ENCODE data around the gene ATP23. TPM values are rescaled to one million over a fixed set of nuclear protein-coding genes. Genes with fewer than 3 reads are reported as not detected.

Gene ATP23
- total RNA-seq, 1 experiment from 2014 or later: 4.7 TPM

DNA sequence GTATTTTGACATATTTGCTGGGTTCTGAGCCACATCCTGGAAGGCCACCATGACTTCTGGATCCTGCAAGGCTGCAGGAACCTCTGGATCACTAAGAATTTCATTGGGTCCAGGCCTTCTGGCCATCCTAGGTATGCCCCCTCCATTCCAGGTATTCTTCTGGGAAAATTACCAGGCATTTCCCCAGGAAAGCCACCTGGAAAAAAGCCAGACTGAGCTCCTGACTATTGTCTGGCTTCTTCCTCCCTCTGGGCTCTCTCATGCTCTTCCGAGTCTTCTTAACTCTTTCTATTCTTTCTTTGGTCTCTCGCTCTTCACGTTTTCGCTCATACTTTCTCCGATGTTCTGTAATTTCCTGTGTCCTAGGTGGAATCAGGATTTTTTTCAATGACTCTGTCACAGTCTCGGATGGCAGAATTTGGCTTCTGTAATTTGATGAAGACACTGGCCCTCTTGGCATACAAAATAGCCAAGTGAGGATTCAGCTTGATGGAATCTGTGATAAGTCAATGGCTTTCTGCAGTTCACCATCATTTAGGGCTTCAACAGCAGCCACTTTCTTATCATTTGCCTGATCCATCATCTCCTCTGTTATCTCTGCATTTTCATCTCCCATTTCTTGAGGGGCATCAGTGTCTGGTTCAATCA is 42.6 kb downstream of the ATP23 start:
- Histone ChIP-seq H2AFZ (ENCODE audit: low read length) (no peak overlapping the region), H3K27me3 (ENCODE audit: insufficient read depth, low read length) (no peaks in the 10 kb centered on the region), H4K91ac (ENCODE audit: insufficient read length, low read depth, low read length) (no peak overlapping the region), H4K8ac (replicated peaks; ENCODE audit: insufficient read length, low read depth, low read length) (no peak overlapping the region), H2BK15ac (ENCODE audit: low read depth, low read length) (no peak overlapping the region), H3K9ac (ENCODE audit: extremely low read depth, insufficient read length, low read length) (no peak overlapping the region), H3K18ac (ENCODE audit: insufficient read length, low read depth, low read length) (no peak overlapping the region), H4K20me1 (ENCODE audit: control insufficient read depth, insufficient read depth, insufficient read length) (no peaks in the 10 kb centered on the region), H3K79me1 (ENCODE audit: insufficient read depth, low read depth, low read length, poor library complexity, severe bottlenecking) (no peaks in the 10 kb centered on the region), H3K27ac (ENCODE audit: insufficient read length, low read depth, low read length) (no peak overlapping the region), H2BK12ac (ENCODE audit: insufficient read length, low read depth, low read length) (no peak overlapping the region), H2BK20ac (ENCODE audit: low read depth, low read length, poor library complexity, severe bottlenecking) (no peak overlapping the region), H3K9me3 (ENCODE audit: control insufficient read depth, low read depth, low read length) (no peaks in the 10 kb centered on the region), H2BK5ac (ENCODE audit: insufficient read length, low read length) (no peak overlapping the region), H4K5ac (ENCODE audit: insufficient read length, low read depth, low read length) (no peak overlapping the region), H3K14ac (ENCODE audit: insufficient read depth, low read length) (no peak overlapping the region), H3K4me1 (ENCODE audit: insufficient read depth, low read length) (no peaks in the 10 kb centered on the region), H3T11ph (ENCODE audit: low read length) (no peak overlapping the region), H3K79me2 (ENCODE audit: insufficient read depth, low read length) (no peaks in the 10 kb centered on the region), H3K4ac (ENCODE audit: low read depth, low read length) (no peak overlapping the region), H3K23ac (ENCODE audit: insufficient read length, low read depth, low read length) (no peak overlapping the region), H3K56ac (ENCODE audit: insufficient read length, low read depth, low read length) (no peak overlapping the region), H3K4me2 (ENCODE audit: insufficient read depth, insufficient read length, low read length) (no peak overlapping the region), H2BK120ac (ENCODE audit: low read depth, low read length, poor library complexity, severe bottlenecking) (no peak overlapping the region), H2AK5ac (ENCODE audit: insufficient read length, low read length) (no peak overlapping the region), H3K23me2 (ENCODE audit: insufficient read length, low read depth, low read length, poor library complexity, severe bottlenecking) (no peaks in the 10 kb centered on the region)
- H3K4me3 Mint-ChIP-seq: no peak overlapping the region
- no peak overlapping the region for H3K27ac Mint-ChIP-seq
- WGBS (ENCODE audit: extremely low coverage, insufficient read length, low lambda C conversion rate): no CpG with 5 or more reads among the region's 6 CpGs
- H3K4me1 Mint-ChIP-seq: no peaks in the 10 kb centered on the region
- TF ChIP-seq, protein P1, sequence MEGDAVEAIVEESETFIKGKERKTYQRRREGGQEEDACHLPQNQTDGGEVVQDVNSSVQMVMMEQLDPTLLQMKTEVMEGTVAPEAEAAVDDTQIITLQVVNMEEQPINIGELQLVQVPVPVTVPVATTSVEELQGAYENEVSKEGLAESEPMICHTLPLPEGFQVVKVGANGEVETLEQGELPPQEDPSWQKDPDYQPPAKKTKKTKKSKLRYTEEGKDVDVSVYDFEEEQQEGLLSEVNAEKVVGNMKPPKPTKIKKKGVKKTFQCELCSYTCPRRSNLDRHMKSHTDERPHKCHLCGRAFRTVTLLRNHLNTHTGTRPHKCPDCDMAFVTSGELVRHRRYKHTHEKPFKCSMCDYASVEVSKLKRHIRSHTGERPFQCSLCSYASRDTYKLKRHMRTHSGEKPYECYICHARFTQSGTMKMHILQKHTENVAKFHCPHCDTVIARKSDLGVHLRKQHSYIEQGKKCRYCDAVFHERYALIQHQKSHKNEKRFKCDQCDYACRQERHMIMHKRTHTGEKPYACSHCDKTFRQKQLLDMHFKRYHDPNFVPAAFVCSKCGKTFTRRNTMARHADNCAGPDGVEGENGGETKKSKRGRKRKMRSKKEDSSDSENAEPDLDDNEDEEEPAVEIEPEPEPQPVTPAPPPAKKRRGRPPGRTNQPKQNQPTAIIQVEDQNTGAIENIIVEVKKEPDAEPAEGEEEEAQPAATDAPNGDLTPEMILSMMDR (conservative IDR thresholded peaks at IDR 0.05): no peak
- no peaks in the 10 kb centered on the region for H3K27me3 Mint-ChIP-seq (ENCODE audit: low read depth)
- peaks cover 4 to 7% of the 10 kb centered on the region in 2 experiments; a peak in 3 of 5 replicates for H3K9me3 Mint-ChIP-seq
- H3K36me3 Mint-ChIP-seq (ENCODE audit: insufficient read depth in 1 of 3, low read depth in 3 of 3): no peaks in the 10 kb centered on the region; a peak in 1 of 7 replicates
- no peak for DNase-seq
